Thyroid gland (tissue), 4 donors: ENCODE data around the gene TREML2. TPM values are rescaled to one million over a fixed set of nuclear protein-coding genes. Genes with fewer than 3 reads are reported as not detected.

ENCODE experiments used
- DNase-seq, 2 donors: peaks; one replicate each; pipeline ENCODE4 v3.0.0-alpha.2; 2019
- H3K27ac ChIP-seq, 3 donors: fragments of 200-600 bp; sonication (generic); 1 replicate in 2 of 3; 2 replicates in 1 of 3; pipeline ENCODE4 v1.5.1; 2016 to 2019; ENCODE audit warnings: mild to moderate bottlenecking in 1 of 3, moderate library complexity in 1 of 3
- H3K27me3 ChIP-seq: fragments of 200-600 bp; sonication (generic); one replicate; pipeline ENCODE4 v1.5.1; 2019
- H3K36me3 ChIP-seq, 2 donors: fragments of 200-600 bp; sonication (generic); one replicate each; pipeline ENCODE4 v1.5.1; 2016 to 2019
- H3K4me1 ChIP-seq, 2 donors: fragments of 200-600 bp; sonication (generic); one replicate each; pipeline ENCODE4 v1.5.1; 2017 to 2019
- H3K4me3 ChIP-seq, 3 donors: fragments of 200-600 bp; sonication (generic); replicated peaks in 1 of 3; 1 replicate in 2 of 3; 2 replicates in 1 of 3; pipeline ENCODE4 v1.5.1; 2016; ENCODE audit warnings: mild to moderate bottlenecking in 1 of 3
- H3K9me3 ChIP-seq: fragments of 200-600 bp; sonication (generic); one replicate; pipeline ENCODE4 v1.5.1; 2017
- POLR2A ChIP-seq, 2 donors: fragments of 450-650 bp; IDR thresholded peaks; one replicate each; pipeline ENCODE4 v1.6.1; 2017; ENCODE audit warnings: antibody characterized with exemption in 2 of 2, mild to moderate bottlenecking in 2 of 2, moderate library complexity in 1 of 2
- WGBS, 2 donors: methylation state at CpG; one replicate each; pipeline ENCODE4 v1.1.5; 2017; 5-methylcytosine and 5-hydroxymethylcytosine counted together
- intact Hi-C: fragments of 100-400 bp; cut with DNase I; formaldehyde crosslinking; loops from one replicate; pipeline ENCODE4 v1.15.1; 2023
- total RNA-seq, 4 donors: library from RNA; depleted of rRNA; stranded (reverse); fragments of >200 nt; gene quantifications; one replicate each; pipeline ENCODE4 v1.2.3, GENCODE V29; 2016
- TF ChIP-seq, protein P1 (sequence below), 6 experiments: fragments of 200-600 bp in 3 of 6; fragments of 450-650 bp in 3 of 6; sonication (generic) in 3 of 6; IDR thresholded peaks; one replicate each; pipeline ENCODE4 v1.5.1; 2016 to 2019; ENCODE audit warnings: antibody characterized with exemption in 6 of 6, mild to moderate bottlenecking in 2 of 6, inconsistent platforms in 1 of 6, moderate library complexity in 1 of 6

Gene TREML2
- total RNA-seq, 4 donors from 2014 or later, result not detected

DNA sequence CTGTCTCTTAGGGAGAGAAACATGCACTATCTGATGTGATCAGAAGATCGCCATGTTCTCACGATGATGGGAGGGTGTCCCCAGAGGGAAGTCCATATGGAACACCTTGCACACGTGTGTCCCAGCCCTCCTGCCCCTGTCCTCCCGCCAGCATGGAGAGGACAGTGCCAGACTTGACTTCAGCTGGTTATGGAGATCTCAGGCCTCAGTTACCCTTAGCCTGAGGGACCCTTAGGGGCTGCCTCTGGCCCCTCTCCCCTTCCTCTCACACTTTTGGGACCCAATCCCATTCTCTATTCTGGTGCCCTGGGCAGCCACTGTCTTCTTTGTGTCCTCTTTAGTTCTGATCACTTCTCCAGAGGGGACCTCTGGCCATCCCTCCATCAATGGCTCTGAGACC, 28.8 kb upstream of the TREML2 start:
- no peak for TF ChIP-seq POLR2A (IDR thresholded peaks at IDR 0.05)
- TF ChIP-seq, protein P1, sequence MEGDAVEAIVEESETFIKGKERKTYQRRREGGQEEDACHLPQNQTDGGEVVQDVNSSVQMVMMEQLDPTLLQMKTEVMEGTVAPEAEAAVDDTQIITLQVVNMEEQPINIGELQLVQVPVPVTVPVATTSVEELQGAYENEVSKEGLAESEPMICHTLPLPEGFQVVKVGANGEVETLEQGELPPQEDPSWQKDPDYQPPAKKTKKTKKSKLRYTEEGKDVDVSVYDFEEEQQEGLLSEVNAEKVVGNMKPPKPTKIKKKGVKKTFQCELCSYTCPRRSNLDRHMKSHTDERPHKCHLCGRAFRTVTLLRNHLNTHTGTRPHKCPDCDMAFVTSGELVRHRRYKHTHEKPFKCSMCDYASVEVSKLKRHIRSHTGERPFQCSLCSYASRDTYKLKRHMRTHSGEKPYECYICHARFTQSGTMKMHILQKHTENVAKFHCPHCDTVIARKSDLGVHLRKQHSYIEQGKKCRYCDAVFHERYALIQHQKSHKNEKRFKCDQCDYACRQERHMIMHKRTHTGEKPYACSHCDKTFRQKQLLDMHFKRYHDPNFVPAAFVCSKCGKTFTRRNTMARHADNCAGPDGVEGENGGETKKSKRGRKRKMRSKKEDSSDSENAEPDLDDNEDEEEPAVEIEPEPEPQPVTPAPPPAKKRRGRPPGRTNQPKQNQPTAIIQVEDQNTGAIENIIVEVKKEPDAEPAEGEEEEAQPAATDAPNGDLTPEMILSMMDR (IDR thresholded peaks at IDR 0.05), result no peak
- Histone ChIP-seq H3K4me1 (no peaks in the 10 kb centered on the region), H3K9me3 (no peaks in the 10 kb centered on the region), H3K4me3 (no peak overlapping the region), H3K27ac (no peak overlapping the region), H3K36me3 (no peaks in the 10 kb centered on the region), H3K27me3 (no peaks in the 10 kb centered on the region)
- 82 to 93% methylated on average over 4 of the region's 4 CpGs for WGBS, 2 donors
- intact Hi-C loops, result no loop called here
- no peak for DNase-seq

DNA sequence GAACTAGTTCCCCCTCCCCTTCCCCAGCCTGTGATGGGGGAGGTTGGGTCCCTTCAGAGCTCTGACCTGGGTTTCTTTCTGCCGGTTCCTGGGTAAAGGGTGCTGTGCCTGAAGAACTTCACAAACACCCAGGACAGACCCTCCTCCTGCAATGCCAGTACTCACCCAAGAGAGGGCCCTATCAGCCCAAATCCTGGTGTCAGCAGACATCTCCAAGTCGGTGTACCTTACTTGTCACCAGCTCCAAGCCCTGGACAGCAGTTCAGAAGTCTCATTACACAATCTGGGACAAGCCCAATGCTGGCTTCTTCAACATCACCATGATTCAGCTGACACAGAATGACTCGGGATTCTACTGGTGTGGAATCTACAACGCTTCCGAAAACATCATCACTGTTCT, 27.7 kb upstream of the TREML2 start:
- Histone ChIP-seq H3K9me3 (no peaks in the 10 kb centered on the region), H3K27me3 (no peaks in the 10 kb centered on the region), H3K27ac (no peak overlapping the region), H3K36me3 (no peaks in the 10 kb centered on the region), H3K4me3 (no peak overlapping the region), H3K4me1 (no peaks in the 10 kb centered on the region)
- intact Hi-C loops, result no loop called here
- DNase-seq, result no peak
- 43 to 56% methylated on average over 3 to 4 of the region's 5 CpGs for WGBS, 2 donors
- TF ChIP-seq, protein P1 (IDR thresholded peaks at IDR 0.05), result no peak
- TF ChIP-seq POLR2A (IDR thresholded peaks at IDR 0.05), result no peak

DNA sequence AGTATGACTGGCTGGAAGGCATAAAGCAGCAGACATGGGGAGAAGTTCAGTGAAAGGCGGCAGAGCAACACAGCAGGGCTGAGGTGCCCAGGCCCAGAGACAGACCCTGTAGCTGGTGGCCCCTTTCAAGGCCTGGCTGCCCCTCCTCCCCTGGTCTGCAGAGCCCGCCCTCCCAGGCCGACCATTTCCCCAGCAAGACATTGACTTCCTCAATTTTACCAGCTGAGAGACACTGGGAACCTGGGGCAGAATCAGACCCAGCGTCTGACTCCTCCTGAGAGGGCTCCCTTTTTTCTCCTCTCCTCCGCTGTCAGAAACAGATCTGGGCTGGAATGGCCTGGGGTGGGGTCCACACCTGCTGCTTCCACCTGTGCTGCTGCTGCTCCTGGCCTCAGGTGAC, 27.1 kb upstream of the TREML2 start, which contains the start of gene TREML4:
Gene TREML4 (plus strand): TSS at position 254 of the 400 bp plus-strand sequence. CDS start 79 bp downstream, at position 333.
- 68 to 70% methylated on average over 5 of the region's 5 CpGs for WGBS, 2 donors
- TF ChIP-seq, protein P1 (IDR thresholded peaks at IDR 0.05), result no peak
- TF ChIP-seq POLR2A (IDR thresholded peaks at IDR 0.05), result no peak
- no peaks in the 10 kb centered on the region for H3K9me3 ChIP-seq
- intact Hi-C loops, result no loop called here
- DNase-seq, result no peak
- no peaks in the 10 kb centered on the region for H3K27me3 ChIP-seq
- H3K27ac ChIP-seq, result no peak within 1 kb of the TSS
- H3K36me3 ChIP-seq, result no peaks in the 10 kb centered on the region
- H3K4me1 ChIP-seq, result no peaks in the 10 kb centered on the region
- H3K4me3 ChIP-seq, result no peak within 1 kb of the TSS

DNA sequence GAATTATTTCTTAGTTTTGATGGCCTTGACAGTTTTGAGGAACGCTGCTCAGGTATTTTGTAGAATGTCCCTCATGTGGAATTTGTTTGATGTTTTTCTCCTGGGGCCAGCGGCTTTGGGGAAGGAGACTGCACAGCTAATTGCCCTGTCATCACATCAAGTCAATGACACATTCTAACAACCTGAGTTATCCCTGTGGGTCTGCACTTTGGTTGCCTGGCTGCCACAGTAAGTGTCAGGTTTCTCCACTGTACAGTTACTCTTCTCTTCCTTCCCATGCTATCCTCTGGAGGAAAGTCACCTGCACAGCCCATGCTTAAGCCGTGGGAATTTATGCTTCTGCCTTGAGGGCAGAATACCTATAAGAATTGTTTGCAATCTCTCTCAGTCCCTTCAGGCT, 25.8 kb upstream of the TREML2 start:
- Histone ChIP-seq H3K4me3 (no peak overlapping the region), H3K27me3 (no peaks in the 10 kb centered on the region), H3K27ac (no peak overlapping the region), H3K4me1 (no peaks in the 10 kb centered on the region), H3K9me3 (no peaks in the 10 kb centered on the region), H3K36me3 (no peaks in the 10 kb centered on the region)
- TF ChIP-seq, protein P1 (IDR thresholded peaks at IDR 0.05), result no peak
- TF ChIP-seq POLR2A (IDR thresholded peaks at IDR 0.05), result no peak
- 58 to 59% methylated on average over 3 of the region's 3 CpGs for WGBS, 2 donors
- intact Hi-C loops, result no loop called here
- no peak for DNase-seq

DNA sequence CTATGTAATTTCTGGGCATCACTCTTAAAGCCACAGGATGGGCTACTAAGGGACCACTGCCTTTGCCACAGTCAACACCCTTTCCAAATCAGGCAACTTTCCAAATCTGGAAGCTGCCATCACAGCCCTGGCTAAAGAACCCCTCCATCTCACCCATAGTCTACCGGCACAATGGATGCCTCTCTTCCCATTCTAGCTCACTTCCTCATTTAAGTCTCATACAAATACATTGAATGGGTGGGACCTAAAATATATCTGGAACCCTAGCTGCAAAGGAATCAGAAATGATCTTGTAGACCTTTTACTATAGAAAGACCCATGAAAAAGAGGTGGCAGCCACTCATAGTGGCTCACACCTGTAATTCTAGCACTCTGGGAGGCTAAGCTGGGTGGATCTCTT, 23.9 kb upstream of the TREML2 start:
- no peaks in the 10 kb centered on the region for H3K4me1 ChIP-seq
- no peak overlapping the region for H3K27ac ChIP-seq
- WGBS, 2 donors, result 78 to 94% methylated on average over 1 of the region's 1 CpG
- H3K27me3 ChIP-seq, result no peaks in the 10 kb centered on the region
- H3K36me3 ChIP-seq, result no peaks in the 10 kb centered on the region
- H3K9me3 ChIP-seq, result no peaks in the 10 kb centered on the region
- TF ChIP-seq, protein P1 (IDR thresholded peaks at IDR 0.05), result no peak
- no peak for TF ChIP-seq POLR2A (IDR thresholded peaks at IDR 0.05)
- intact Hi-C loops, result no loop called here
- H3K4me3 ChIP-seq, result no peak overlapping the region
- DNase-seq, result no peak
